ENCODE results near the gene WDFY1.

Gene WDFY1

DNA sequence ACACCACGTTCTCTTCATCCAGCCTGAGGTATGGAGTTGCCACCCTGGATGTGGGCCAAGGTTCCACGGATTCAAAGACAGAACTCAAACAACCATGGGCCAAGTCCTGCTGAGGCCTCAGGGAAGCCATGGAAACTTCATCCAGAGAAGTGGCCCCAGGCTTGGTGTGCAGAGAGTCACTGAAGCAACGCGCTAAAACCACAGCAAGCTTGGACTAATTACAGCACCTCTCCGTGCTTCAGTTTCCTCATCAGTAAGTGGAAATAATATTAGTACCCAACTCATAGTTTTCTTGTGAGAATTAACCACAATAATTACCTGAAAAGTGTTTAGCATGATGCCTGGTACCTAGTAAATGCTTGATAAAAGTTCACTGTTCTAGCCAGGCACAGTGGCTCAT is 88.6 kb downstream of the WDFY1 start:
- no peak for DNase-seq (ENCODE audit: low spot score)

DNA sequence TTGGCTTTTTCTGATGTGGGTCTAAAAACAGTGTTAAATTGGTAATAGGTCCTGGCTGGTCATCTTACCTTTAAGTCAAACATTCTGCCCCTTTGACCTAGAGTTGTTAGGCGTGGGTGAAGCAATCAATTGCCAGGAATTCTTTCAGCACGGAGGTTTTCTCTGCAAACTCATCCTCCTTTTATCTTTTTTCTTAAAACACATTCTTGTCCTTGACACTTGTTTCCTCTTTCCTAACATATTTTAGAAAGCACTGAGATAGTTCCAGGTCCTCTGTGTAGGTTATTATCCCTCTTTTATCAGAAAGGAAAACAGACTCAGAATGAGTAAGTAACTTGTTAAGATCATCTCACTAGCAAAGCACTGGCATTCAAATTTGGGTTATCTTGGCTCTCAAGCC is 89.1 kb downstream of the WDFY1 start:
- DNase-seq (ENCODE audit: low spot score), result no peak

DNA sequence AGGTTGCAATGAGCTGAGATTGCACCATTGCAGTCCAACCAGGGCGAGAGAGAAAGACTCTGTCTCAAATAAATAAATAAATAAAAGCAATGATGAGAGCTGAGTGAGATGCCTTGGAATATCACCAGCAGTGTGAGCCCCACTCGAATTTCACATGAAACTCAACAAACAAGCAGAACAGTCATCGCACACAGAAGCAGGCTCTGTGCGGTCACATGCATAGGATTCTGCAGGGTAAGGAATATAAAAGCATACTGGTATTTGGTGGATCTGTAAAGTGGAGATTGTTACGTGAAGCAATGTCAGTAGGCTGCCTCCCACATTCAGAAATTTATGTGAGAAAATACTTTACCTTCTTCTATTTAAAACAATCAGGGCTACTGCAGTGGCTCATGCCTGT is 89.7 kb downstream of the WDFY1 start:
- no peak for DNase-seq (ENCODE audit: low spot score)

DNA sequence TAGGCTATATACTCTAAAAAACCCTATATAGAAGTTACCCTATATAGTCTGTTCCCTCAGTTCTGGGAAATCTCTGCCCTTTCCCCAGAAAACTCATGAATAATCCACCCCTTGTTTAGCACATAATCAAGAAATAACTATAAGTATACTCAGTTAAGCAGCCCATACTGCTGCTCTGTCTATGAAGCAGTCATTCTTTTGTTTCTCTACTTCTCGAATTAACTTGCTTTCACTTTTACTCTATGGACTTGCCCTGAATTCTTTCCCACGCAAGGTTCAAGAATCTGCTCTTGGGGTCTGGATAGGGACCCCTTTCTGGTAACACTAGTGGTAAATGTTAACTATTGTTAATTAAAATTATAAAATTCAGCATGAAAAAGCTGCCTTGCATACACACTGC is 90.4 kb downstream of the WDFY1 start:
- no peak for DNase-seq (ENCODE audit: low spot score)

DNA sequence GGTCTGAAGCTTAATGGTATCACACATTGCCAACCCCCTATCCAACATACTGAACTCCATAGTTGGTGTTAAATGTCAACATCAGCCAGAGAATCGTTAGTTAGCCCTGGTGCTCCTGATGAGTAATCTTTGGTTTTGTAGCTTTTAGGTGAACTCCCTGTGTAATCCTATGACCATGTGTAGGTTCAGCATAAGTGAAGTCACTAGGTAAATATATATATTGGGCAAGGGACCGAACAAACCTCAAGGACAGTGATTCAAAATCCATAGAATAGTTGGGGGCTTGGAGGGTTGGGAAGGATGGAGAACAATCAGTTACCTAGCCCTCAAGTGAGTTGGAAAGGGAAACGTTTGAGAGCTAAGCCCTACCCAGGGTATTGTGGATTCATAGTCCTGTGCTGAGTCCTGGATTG is 91.7 kb downstream of the WDFY1 start:
- DNase-seq (ENCODE audit: low spot score), result no peak

DNA sequence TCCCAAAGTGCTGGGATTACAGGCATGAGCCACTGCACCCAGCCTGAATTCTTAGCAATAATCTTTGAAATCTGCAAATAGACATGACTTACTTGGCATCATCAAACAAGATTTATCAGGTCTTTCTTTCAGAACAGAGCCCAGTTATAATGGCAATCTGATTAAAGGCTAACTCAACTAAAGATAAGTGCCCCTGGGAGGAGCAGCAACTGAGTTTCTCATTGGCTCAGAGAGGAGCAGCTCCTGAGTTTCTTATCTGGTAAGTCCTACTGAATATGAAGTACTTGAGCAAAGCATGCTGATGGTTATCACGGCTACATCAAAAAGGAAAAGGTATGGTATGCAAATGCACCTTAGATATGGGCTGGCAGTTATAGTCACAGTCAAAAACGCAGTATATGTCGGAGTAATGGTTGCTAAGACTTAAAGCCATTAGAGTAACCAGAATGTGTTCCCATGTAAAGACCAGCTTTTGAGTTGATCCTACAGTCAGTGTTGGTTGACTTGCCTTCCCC is 92.8 kb downstream of the WDFY1 start:
- DNase-seq (ENCODE audit: low spot score), result no peak

DNA sequence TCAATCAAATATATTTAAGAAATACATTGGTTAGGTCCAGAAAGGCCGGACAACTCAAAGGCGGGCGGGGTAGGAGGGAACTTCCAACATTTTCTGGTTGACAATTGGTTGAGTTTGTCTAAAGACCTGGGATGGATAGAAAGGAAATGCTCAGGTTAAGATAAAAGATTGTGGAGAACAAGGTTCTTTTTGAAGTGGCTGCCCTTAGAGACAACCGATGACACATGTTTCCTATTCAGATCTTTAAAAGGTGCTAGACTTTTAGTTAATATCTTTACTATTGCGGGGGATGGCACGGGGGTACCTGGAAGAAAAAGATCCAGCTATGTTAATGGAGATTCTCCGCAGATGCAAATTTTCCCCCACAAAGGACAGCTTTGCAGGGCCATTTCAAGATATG is 97.7 kb downstream of the WDFY1 start:
- DNase-seq (ENCODE audit: low spot score), result no peak

DNA sequence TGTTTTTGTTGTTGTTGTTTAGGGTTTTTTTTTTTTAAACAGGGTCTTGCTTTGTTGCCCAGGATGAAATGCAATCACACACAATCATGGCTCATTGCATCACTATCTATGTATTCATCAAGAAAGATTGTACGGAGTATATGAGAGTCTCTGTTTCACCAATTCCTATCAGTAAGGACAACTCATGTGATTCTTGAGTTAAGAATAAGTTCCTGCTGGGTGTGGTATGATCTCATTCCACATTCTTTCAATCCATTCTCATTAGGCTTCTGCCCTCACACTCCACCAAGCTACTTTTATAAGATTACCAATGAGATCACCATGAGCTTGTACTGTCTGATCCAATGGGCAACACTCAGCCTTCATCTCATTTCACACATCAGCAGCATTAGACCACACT is 98.6 kb downstream of the WDFY1 start:
- DNase-seq (ENCODE audit: low spot score), result peak; percentile 76

DNA sequence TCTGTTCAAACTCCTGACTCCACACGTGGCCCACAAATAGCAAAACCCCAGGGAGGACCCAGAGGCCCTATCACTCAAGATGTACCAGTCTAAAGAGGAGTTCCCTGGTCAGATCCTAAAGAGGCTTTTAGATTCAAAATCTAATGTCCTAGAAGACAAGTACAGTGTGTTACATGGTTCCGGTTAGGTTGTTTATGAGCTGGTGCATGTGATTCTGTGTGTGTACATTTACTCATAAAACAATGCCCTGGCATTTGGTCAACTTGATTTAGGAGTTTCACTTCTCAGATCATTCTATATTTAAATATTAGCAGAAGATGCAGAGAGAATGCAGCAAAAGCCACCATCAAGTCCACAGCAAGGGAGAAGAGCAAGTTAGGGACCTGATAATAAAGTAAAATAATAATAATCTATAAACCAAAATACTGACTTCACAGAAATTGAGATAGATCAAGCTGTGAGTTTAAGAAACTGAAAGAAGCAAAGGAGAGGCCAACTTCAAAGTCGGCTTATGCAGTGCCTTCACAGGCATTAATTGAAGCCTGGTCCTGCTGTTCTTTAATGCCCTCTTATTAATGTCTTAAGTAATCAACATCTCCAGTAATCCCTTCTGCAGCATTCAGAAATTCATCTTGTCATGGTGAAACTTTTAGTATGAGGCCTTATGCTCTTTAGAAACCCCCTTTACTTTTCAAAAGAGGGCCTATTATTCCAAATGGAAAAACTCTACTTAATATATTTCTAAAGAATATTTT is 103.5 kb downstream of the WDFY1 start:
- DNase-seq (ENCODE audit: low spot score), result no peak

DNA sequence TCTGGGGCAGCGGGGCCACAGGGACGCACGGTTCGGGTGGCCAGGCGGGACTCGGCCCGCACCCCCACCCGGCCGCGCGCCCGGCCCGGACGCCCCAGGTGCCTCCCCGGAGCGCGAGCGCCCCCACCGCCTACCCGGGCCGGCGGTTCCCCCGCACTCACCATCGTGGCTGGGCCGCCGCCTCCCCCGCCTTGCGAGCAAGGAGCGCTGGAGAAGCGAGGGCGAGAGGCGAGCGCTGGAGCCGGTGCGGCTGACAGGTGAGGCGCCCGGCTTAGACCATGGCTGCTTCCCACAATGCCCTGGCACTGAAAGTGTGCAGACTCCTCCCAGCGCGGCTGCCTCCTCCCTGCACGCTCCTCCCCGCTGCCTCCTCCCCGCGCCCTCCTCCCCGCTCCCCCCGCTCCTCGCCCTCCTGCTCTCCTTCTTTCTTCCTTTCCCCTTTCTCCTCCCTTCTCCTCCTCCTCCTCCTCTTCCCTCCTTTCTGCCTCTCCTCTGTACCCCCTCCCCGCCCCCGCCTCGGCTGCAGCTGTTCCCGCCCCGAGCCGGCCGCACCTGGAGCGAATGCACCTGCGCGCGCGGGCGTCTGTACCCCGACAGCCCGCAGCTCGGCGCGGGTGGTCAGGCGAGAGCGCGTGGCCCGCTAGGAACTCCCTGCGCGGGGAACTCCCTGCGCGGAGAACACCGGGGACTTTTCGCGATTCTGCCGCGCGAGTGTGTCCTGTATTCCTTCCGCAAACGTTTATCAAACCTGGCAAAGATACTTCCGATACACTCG is 107.7 kb downstream of the WDFY1 start, which contains the start of gene AP1S3:
Gene AP1S3, minus strand, starts transcription at position 296 of the 775 bp plus-strand sequence. Its CDS starts 132 bp downstream, at position 164.
- peak; percentile 87 for DNase-seq (ENCODE audit: low spot score)

DNA sequence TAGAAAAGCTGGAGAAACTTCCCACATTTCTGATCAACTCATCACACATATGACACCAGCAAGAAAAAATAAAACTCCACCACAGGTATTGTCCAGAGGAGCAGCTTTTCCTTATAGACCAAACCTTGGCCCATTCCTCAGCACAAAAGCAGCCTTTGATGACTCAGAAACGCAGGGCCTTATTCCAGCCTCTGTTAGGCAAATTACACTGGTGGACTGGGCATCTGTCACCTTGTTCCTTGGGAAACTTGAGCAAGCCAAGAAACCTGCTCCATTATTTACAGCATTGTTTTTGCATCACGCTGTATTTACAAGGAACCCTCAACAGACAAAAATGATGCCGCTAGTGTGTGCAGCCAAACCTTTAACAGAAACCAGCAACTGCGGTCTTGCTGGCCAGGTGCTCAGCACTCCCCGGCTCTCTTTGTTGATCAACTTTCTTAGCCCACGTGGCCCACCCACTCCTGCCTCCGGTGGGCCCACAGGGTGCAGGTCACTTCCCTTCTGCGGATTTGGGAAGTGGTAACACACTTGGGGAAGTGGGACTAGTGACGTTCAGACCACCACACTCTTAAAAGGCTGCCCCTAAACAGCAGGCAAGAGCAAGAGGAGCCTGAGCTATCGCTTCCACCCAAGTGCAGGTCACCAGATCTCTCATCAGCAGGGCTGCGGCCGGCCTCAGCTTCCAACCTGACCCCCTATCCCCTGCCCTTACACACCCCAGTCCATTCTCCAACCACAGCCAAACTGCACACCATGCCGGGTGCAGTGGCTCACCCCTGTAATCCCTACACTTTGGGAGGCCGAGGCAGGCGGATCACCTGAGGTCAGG is 109.2 kb downstream of the WDFY1 start:
- DNase-seq (ENCODE audit: low spot score), result no peak

DNA sequence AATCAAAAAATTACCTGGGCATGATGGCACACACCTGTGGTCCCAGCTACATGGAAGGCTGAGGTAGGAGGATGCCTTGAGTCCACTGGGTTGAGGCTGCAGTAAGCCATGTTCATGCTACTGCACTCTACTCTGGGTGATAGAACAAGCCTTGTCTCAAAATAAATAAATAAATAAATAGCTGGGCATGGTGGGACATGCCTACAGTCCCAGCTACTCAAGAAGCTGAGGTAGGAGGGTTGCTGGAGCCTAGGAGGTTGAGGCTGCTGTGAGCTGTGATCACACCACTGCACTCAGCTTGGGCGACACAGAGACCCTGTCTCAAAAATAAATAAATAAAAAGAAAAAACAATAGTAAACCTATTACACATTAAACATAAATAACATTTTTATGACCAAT is 110.7 kb downstream of the WDFY1 start:
- no peak for DNase-seq (ENCODE audit: low spot score)

DNA sequence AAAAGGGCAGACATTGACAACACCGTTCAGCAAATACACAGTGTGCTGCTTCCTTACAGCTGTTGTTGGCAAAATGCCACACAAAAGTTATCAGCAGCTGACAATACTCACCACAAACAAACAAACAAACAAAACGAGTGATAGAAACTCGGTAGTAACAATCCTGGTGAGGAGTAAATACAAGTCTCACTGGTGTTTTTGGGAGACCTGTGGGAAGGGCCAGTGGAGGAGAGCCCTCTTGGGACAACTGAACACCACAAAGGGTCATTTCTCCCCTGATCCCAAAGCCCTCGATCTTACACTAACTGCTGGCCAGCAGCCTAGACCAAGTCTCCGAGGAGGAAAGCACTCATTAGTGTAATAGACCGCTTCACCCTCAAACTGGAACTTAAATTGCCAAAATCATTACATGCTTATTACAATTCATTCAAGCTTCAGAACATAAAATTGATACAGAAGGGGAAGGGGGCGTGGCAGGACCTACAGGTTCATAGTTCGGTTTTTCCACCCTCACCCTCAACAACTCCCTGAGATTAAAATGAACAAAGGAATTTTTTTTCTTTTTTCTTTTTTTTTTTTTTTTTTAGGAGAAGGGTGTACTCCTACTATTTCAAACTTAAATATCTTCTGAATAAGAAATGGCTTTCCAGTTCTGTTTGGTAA is 112.8 kb downstream of the WDFY1 start:
- no peak for DNase-seq (ENCODE audit: low spot score)

DNA sequence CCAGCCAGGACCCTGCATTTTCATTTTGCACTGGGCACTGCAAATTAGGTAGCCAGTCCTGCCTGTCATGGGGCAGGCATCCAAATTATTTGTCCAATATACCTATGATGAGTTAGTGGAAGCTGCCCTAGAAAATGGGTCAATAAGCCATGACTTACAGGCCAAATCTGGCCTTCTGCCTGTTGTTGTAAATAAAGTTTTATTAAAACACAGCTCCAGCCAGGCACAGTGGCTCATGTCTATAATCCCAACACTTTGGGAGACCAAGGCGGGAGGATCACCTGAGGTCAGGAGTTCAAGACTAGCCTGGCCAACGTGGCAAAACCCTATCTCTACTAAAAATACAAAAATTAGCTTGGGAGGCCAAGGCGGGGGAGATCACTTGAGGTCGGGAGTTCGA is 116.0 kb downstream of the WDFY1 start:
- DNase-seq (ENCODE audit: low spot score), result no peak

DNA sequence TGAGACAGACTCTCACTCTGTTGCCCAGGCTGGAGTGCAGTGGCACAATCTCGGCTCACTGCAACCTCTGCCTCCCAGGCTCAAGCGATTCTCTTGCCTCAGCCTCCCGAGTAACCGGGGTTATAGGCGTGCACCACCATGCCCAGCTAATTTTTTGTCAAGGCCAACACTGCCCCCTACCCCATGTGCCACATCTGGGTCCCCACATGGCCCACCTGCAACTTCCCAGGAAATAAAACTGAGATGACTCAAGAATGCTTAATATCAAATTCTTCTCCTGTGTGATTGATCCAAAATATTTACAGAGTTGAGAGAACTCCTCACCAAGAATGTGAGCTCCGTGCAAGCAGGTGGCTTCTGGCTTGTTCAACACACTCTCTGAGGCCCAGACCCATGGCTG is 116.8 kb downstream of the WDFY1 start:
- DNase-seq (ENCODE audit: low spot score), result no peak

DNA sequence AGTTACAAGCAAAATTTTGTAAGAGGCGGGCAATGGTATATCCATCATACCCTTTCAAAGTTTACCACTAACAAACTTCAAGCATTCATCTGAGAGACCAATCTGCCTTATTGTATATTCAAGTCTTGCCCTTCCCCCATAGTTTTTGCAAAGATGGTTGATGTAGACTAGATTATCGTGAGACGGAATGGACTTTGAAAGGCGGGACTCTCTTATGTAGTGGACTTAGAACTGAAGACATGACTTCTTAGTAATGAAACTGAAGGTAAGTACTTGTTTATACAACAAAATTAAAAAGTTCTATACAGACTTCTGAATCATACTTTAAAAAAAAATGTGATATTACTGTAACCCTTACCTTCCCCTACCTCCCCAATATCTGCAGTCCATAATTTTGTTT is 118.1 kb downstream of the WDFY1 start:
- DNase-seq (ENCODE audit: low spot score), result no peak
